ENCODE results near the gene FOXA2. TPM values are rescaled to one million over a fixed set of nuclear protein-coding genes. Genes with fewer than 3 reads are reported as not detected.

FOXA2 gene
- polyA plus RNA-seq, 1 donor from 2014 or later: not detected

- Histone ChIP-seq H3F3A (ENCODE audit: insufficient read depth, low read length, poor library complexity, severe bottlenecking) (no peaks in the 10 kb centered on the region), H2AFZ (ENCODE audit: low read depth, low read length) (no peak overlapping the region), H3K27me3 (ENCODE audit: insufficient read depth, low read depth, low read length) (peaks cover 89% of the 10 kb centered on the region), H3K79me2 (replicated peaks; ENCODE audit: insufficient read depth, low read length) (no peaks in the 10 kb centered on the region), H3K9me2 (ENCODE audit: insufficient read depth, low read length) (no peaks in the 10 kb centered on the region), H3K4me2 (ENCODE audit: low read length) (no peak overlapping the region), H4K20me1 (ENCODE audit: insufficient read depth) (no peaks in the 10 kb centered on the region), H3K9ac (ENCODE audit: low read length) (no peak overlapping the region), H3K9me3 (ENCODE audit: low read length) (no peaks in the 10 kb centered on the region), H3K27ac (ENCODE audit: low read length) (no peak overlapping the region), H3K36me3 (ENCODE audit: insufficient read depth, low read length) (no peaks in the 10 kb centered on the region), H3K4me3 (ENCODE audit: low read length) (no peak overlapping the region)
- TF ChIP-seq TAF1 (IDR thresholded peaks at IDR 0.05; ENCODE audit: low read depth) (no peak), RAD21 (conservative IDR thresholded peaks at IDR 0.05) (no peak), EZH2 (IDR thresholded peaks at IDR 0.05; ENCODE audit: borderline replicate concordance, insufficient read depth, low read length, poor library complexity, severe bottlenecking) (no peak), EP300 (conservative IDR thresholded peaks at IDR 0.05; ENCODE audit: poor library complexity, severe bottlenecking) (no peak), REST (IDR thresholded peaks at IDR 0.05; ENCODE audit: borderline replicate concordance) (no peak), SMC3 (conservative IDR thresholded peaks at IDR 0.05; ENCODE audit: poor library complexity) (no peak), POLR2AphosphoS5 (IDR thresholded peaks at IDR 0.05) (no peak)
These were observed 26.7 kb downstream of the FOXA2 start for GRCh38 chr20:22557403-22558276.

GRCh38 chr20:22556565-22557056, 27.8 kb downstream of the FOXA2 start:
- Histone ChIP-seq H3K79me2 (replicated peaks; ENCODE audit: insufficient read depth, low read length) (no peaks in the 10 kb centered on the region), H3K4me2 (ENCODE audit: low read length) (no peak overlapping the region), H4K20me1 (ENCODE audit: insufficient read depth) (no peaks in the 10 kb centered on the region), H3K9ac (ENCODE audit: low read length) (no peak overlapping the region), H3K4me3 (ENCODE audit: low read length) (no peak overlapping the region), H3K36me3 (ENCODE audit: insufficient read depth, low read length) (no peaks in the 10 kb centered on the region), H3K9me3 (ENCODE audit: low read length) (no peaks in the 10 kb centered on the region), H2AFZ (ENCODE audit: low read depth, low read length) (no peak overlapping the region), H3F3A (ENCODE audit: insufficient read depth, low read length, poor library complexity, severe bottlenecking) (no peaks in the 10 kb centered on the region), H3K27ac (ENCODE audit: low read length) (no peak overlapping the region), H3K9me2 (ENCODE audit: insufficient read depth, low read length) (no peaks in the 10 kb centered on the region), H3K27me3 (ENCODE audit: insufficient read depth, low read depth, low read length) (peaks cover 82% of the 10 kb centered on the region)
- TF ChIP-seq REST (IDR thresholded peaks at IDR 0.05; ENCODE audit: borderline replicate concordance) (no peak), RAD21 (conservative IDR thresholded peaks at IDR 0.05) (no peak)
